Peyer's patch (tissue), 4 donors: ENCODE results near the gene OR10V1. TPM values are rescaled to one million over a fixed set of nuclear protein-coding genes. Genes with fewer than 3 reads are reported as not detected.

Experiments used
- DNase-seq, 3 donors: peaks; one replicate each; pipeline ENCODE4 v3.0.0-alpha.2; 2017 to 2019
- H3K27ac ChIP-seq, 4 donors: fragments of 200-600 bp; sonication (generic); one replicate each; pipeline ENCODE4 v1.5.1; 2016 to 2019
- H3K27me3 ChIP-seq, 2 donors: fragments of 200-600 bp; sonication (generic); one replicate each; pipeline ENCODE4 v1.5.1; 2019
- H3K36me3 ChIP-seq, 3 donors: fragments of 200-600 bp; sonication (generic); one replicate each; pipeline ENCODE4 v1.5.1; 2016 to 2019
- H3K4me1 ChIP-seq, 4 donors: fragments of 200-600 bp; sonication (generic); one replicate each; pipeline ENCODE4 v1.5.1; 2016 to 2019
- H3K4me3 ChIP-seq, 4 donors: fragments of 200-600 bp; sonication (generic); 1 replicate in 3 of 4; 2 replicates in 1 of 4; pipeline ENCODE4 v1.5.1; 2016 to 2019; ENCODE audit warnings: mild to moderate bottlenecking in 1 of 4
- H3K9me3 ChIP-seq, 4 donors: fragments of 200-600 bp; sonication (generic); one replicate each; pipeline ENCODE4 v1.5.1; 2016 to 2019; ENCODE audit warnings: mild to moderate bottlenecking in 1 of 4
- POLR2A ChIP-seq, 2 donors: fragments of 450-650 bp; IDR thresholded peaks; one replicate each; pipeline ENCODE4 v1.5.1; 2017; ENCODE audit warnings: antibody characterized with exemption in 2 of 2, mild to moderate bottlenecking in 2 of 2, moderate library complexity in 2 of 2
- total RNA-seq, 4 donors: library from RNA; depleted of rRNA; stranded (reverse); fragments of >200 nt; gene quantifications; one replicate each; pipeline ENCODE4 v1.1.0, GENCODE V29; 2016
- TF ChIP-seq, protein P1 (sequence below), 6 experiments: fragments of 450-650 bp in 4 of 6; fragments of 200-600 bp in 2 of 6; sonication (generic) in 1 of 6; IDR thresholded peaks; one replicate each; pipeline ENCODE4 v1.5.1; 2017 to 2019; ENCODE audit warnings: antibody characterized with exemption in 6 of 6, mild to moderate bottlenecking in 3 of 6, moderate library complexity in 1 of 6

OR10V1 gene
- total RNA-seq, 4 donors from 2014 or later: not detected

DNA sequence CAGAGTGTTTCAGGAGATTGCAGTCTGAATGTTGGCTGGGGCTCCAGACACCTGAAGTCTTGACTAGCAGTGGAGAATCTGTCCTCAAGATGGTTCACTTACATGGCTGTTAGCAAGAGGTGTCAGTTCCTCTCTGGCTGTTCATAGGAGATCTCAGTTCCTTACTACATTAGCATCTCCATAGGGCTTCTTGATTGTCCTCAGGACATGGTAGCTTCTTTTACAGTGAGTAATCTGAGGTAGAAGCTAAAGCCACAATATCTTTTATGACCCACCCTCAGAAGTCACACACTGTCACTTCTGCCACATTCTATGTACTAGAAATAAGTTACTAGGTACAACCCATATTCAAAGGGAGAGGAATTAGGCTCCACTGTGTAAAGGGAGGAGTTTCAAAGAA, 34.3 kb downstream of the OR10V1 start:
- TF ChIP-seq POLR2A (IDR thresholded peaks at IDR 0.05): no peak
- TF ChIP-seq, protein P1, sequence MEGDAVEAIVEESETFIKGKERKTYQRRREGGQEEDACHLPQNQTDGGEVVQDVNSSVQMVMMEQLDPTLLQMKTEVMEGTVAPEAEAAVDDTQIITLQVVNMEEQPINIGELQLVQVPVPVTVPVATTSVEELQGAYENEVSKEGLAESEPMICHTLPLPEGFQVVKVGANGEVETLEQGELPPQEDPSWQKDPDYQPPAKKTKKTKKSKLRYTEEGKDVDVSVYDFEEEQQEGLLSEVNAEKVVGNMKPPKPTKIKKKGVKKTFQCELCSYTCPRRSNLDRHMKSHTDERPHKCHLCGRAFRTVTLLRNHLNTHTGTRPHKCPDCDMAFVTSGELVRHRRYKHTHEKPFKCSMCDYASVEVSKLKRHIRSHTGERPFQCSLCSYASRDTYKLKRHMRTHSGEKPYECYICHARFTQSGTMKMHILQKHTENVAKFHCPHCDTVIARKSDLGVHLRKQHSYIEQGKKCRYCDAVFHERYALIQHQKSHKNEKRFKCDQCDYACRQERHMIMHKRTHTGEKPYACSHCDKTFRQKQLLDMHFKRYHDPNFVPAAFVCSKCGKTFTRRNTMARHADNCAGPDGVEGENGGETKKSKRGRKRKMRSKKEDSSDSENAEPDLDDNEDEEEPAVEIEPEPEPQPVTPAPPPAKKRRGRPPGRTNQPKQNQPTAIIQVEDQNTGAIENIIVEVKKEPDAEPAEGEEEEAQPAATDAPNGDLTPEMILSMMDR (IDR thresholded peaks at IDR 0.05): no peak
- no peaks in the 10 kb centered on the region for H3K27me3 ChIP-seq
- no peak overlapping the region for H3K27ac ChIP-seq
- DNase-seq: no peak
- H3K4me3 ChIP-seq: no peak overlapping the region
- H3K4me1 ChIP-seq: no peaks in the 10 kb centered on the region
- no peaks in the 10 kb centered on the region for H3K36me3 ChIP-seq
- no peaks in the 10 kb centered on the region for H3K9me3 ChIP-seq

DNA sequence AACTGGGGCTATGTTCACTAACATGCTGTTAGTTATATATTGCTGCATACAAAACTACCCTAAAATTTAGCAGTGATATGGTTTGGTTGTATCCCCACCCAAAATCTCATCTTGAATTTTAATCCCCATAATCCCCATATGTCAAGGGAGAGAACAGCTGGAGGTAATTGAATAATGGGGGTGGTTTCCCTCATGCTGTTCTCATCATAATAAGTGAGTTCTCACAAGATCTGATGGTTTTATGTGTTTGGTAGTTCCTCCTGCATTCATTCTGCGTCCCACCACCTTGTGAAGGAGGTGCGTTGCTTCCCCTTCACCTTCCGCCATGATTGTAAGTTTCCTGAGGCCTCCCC, 34.9 kb downstream of the OR10V1 start:
- Histone ChIP-seq H3K27me3 (no peaks in the 10 kb centered on the region), H3K27ac (no peak overlapping the region), H3K36me3 (no peaks in the 10 kb centered on the region), H3K4me1 (no peaks in the 10 kb centered on the region), H3K9me3 (no peaks in the 10 kb centered on the region), H3K4me3 (no peak overlapping the region)
- DNase-seq: no peak
- TF ChIP-seq, protein P1 (IDR thresholded peaks at IDR 0.05): no peak
- no peak for TF ChIP-seq POLR2A (IDR thresholded peaks at IDR 0.05)

DNA sequence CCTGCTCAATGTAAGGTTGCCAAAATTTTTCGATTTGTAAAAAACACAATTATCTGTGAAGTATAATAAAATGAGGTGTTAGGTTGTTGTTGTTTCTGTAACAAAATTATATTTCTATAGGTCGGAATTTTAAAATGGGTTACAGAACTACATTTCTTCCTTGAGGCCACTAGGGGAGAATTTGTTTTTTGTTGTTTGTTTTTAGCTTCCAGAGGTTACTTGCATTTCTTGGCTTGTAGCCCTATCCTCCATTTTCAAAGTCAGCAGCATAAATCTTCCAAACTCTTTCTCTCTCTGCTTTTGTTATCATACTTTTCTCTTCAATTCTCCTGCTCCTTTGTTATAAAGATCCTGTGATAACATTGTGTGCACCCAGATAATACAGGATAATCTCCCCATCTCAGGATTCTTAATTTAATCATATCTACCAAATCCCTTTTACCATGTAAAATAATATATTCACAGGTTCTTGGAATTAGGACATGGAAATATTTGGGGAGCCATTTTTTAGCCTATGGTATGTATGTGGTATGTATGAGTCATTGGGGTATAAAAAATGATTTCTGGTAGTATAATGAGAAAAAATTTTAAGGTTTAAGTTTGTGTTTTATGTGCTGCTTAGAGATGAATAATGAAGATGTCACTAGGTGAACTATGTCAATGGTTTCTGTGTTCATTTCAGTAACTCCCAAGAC, 35.4 kb downstream of the OR10V1 start:
- H3K4me1 ChIP-seq: no peaks in the 10 kb centered on the region
- H3K9me3 ChIP-seq: no peaks in the 10 kb centered on the region
- no peaks in the 10 kb centered on the region for H3K27me3 ChIP-seq
- no peaks in the 10 kb centered on the region for H3K36me3 ChIP-seq
- H3K27ac ChIP-seq: no peak overlapping the region
- H3K4me3 ChIP-seq: no peak overlapping the region
- DNase-seq: no peak
- TF ChIP-seq POLR2A (IDR thresholded peaks at IDR 0.05): no peak
- TF ChIP-seq, protein P1 (IDR thresholded peaks at IDR 0.05): peak in 1 of 6 experiments; percentile 3

DNA sequence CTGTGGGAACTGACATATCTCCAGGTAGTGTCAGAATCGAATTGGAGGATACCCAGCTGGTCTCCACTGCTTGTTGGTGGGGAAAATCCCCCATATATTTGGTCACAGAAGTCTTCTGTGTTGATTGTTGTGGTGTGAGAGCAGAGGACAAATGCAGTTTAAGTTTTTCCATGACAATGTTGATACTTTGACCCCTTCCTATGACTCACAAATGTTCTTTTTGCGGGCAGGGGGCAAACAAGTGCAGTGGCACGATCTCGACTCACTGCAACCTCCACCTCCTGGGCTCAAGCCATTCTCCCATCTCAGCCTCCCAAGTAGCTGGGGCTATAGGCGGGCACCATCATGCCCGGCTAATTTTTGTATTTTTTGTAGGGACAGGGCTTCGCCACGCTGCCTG, 37.4 kb downstream of the OR10V1 start:
- Histone ChIP-seq H3K27me3 (no peaks in the 10 kb centered on the region), H3K9me3 (no peaks in the 10 kb centered on the region), H3K36me3 (no peaks in the 10 kb centered on the region), H3K4me3 (no peak overlapping the region), H3K27ac (no peak overlapping the region), H3K4me1 (no peaks in the 10 kb centered on the region)
- no peak for DNase-seq
- TF ChIP-seq, protein P1 (IDR thresholded peaks at IDR 0.05): no peak

DNA sequence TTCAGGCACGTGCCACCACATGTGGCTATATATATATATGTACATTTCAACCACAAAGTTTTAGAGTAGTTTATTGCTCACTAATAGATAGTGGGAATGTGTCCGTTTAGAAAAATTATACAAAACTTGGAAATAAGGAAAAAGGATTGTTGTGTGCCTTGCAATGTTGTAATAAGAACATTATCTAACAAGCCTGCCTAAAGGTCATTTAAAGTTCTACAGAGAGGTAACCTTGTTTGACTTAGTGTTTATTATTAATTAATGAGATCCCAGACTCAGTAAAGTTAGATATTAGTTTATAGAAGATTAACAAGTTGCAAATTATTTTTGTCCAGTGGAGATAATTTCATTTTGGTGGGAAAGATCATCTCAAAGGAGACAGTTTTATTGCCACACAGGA, 39.4 kb downstream of the OR10V1 start:
- no peak overlapping the region for H3K27ac ChIP-seq
- no peaks in the 10 kb centered on the region for H3K36me3 ChIP-seq
- no peaks in the 10 kb centered on the region for H3K27me3 ChIP-seq
- peaks cover 0 to 10% (median 4%) of the 10 kb centered on the region in 4 donors for H3K4me1 ChIP-seq
- no peaks in the 10 kb centered on the region for H3K9me3 ChIP-seq
- H3K4me3 ChIP-seq: no peak overlapping the region
- no peak for DNase-seq
- TF ChIP-seq, protein P1 (IDR thresholded peaks at IDR 0.05): no peak
- TF ChIP-seq POLR2A (IDR thresholded peaks at IDR 0.05): no peak

DNA sequence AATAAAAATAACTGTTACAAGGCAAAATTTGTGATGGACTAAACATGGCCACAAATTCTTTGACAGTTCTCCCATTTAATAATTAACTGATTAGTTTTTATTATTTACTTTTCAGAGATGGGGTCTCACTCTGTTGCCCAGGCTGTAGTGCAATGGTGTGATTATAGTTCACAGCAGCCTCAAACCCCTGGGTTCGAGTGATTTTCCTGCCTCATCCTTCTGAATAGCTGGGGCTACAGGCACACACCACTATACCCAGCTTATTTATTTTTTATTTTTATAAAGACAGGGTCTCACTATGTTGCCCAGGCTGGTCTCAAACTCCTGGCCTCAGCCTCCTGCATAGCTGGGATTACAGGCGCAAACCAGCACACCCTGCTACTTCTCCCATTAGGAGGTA, 40.4 kb downstream of the OR10V1 start:
- Histone ChIP-seq H3K9me3 (no peaks in the 10 kb centered on the region), H3K27me3 (no peaks in the 10 kb centered on the region), H3K27ac (no peak overlapping the region), H3K36me3 (no peaks in the 10 kb centered on the region), H3K4me3 (no peak overlapping the region), H3K4me1 (peaks cover 0 to 10% (median 4%) of the 10 kb centered on the region in 4 donors)
- no peak for TF ChIP-seq POLR2A (IDR thresholded peaks at IDR 0.05)
- TF ChIP-seq, protein P1 (IDR thresholded peaks at IDR 0.05): no peak
- DNase-seq: no peak
